T47D (cell line): ENCODE data around the gene MRPL36.

ENCODE experiments used
- DNase-seq, 2 experiments: peaks; one replicate each; pipeline versions ENCODE4 v3.0.0 to v3.0.0-alpha.2; 2011 to 2012; ENCODE audit warnings: low read depth in 1 of 2, low spot score in 1 of 2
- JUND ChIP-seq: IDR thresholded peaks from 2 replicates; pipeline ENCODE4 v1.6.1; 2012; ENCODE audit warnings: low read depth
- in situ Hi-C: cut with HindIII; loops from 2 replicates; pipeline ENCODE4 v1.10.0; 2016; ENCODE audit warnings: low sequenced_read_pairs, low pct_unique_long_range_greater_than_20kb

MRPL36 gene

DNA sequence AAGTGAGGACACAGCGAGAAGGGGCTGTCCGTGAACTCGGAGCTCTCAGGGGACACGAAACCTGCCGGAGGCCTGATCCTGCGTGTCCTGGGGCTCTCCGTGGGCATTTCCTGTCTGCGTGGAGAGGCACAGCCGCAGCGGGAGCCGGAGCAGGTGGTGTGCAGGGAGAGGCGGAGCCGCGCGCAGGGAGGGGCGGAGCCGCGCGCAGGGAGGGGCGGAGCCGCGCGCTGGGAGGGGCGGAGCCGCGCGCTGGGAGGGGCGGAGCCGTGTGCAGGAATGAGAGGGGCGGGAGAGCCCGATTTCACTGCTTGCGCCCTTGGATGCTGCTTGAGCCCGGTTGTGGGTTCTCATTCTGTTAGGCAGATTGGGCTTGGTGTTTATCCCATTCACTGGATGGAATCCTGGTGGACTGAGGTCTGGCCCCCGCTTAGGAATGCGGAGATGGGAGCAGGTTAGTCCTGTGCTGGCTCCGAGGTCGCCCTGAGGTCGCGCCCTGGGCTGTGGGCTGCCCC is 28.3 kb upstream of the MRPL36 start:
- DNase-seq, result no peak
- in situ Hi-C loops, result no loop called here
- TF ChIP-seq JUND, result no peak

DNA sequence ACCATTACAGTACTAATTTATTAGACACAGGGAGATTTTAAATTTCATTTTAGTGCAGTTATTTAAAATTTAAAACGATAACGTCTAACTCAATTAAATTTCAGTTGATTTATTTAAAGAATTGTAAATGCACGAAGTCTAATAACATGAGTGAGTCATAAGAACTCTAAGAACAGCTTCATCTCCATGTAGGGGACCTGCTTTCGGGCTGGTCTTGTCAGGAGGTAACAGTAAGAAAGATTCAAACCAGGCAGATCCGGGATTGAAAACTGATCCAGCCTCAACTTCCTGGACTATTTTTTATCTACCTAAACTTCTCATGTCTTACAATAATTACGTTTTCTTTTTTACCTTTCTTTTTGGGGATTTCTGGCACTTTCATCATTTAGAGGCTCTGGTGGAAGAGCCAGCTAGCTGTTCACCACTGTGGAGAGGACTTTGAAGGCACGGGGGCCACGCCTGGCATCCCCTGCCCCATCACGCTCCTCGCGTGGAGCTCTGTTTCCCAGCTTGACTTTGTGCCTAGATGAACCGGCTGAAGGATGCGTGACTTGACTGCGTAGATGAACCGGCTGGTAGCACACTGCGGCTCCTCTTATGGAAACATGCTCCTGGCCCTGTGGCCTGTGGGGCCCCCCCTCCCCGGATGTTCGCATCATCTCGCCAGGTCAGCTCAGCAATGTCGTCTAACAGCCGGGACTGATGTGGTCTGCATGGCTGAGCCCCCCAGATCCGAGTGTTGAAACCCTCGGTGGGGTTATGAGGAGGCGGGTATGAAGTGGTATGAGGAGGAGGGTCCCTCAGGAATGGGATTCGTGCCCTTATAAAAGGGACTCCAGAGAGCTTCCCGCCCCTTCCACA is 27.6 kb upstream of the MRPL36 start:
- DNase-seq, result no peak
- in situ Hi-C loops, result no loop called here
- TF ChIP-seq JUND, result no peak

DNA sequence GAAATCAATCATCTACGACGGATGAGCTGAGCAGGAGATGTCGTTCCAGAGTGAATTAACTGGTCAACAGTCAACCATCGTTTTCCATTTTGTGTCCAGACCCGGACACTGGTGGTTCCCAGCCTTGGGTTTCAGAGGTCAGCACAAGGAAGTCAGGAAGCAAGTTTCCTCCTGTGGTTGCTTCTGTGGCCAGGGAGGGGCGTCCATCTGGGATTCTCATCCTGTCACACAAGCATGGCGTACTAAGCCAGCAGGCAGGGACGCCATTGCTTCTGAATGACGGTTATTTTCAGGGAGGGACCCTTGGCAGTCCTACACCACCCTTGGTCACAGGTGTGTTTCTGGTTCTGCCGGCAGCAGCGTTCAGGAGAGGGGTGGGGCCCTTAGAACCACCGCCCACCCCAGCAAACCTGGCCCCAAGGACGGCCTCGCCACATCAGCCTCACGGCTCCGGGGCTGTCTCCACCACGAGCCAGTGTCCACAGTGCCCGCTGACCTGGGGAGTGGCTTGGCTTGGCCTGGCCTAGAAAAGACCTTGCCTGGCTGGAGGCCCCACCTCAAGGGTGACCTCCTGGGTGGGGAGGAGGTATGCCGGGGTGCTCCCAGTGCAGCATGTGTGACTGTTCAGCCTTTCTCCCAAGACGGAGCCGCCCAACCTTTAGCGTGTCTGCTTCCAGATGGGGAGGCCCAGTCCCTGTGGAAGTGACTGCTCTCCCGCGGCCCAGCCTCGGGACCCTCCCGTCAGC is 26.8 kb upstream of the MRPL36 start:
- in situ Hi-C loops, result no loop called here
- no peak for TF ChIP-seq JUND
- DNase-seq, result no peak

DNA sequence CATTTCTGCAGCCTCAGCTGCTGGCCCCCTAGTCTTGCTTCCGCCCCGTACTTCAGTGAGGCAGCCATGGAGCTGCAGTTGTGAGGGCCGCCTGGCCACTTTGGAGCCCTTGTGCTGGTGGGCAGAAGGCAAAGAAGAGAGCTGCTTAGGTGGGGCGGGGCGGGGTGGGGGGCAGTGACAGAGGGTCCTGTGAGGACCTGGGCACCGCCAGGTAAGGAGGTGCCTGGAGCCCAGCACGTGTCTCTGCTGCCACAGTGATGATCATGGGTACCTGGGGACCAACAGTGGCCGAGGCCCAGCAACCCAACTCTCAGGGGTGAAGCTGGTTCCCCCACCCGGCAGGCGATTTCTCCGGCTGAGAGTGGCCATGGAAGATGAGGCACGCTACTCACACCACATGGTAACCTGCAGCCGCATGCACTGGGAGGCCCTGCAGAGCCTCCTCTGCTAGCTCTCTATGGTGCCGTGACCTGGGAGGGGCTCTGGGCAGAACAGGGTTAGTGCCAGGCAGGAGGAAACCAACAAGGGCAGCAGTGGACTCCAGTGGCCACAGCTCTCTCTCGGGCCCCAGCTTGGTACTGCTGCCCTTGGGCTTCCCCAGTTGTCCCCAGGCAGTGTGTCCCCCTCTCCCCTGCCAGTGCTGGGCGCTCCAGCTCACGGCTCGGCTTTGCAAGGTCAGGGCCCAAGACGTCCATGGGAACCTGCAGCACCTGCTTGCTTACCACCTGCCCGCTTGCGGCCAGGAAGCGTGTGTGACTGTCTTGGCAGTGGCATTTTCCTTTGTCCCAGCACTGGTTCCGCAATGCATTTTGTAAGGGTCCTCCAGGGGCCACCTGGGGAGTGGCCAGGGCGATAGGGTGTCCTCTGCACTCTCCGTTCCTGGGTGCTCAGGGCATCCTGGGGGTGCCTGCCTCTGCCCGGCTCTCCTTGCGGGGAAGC is 25.5 kb upstream of the MRPL36 start:
- DNase-seq, result no peak
- TF ChIP-seq JUND, result no peak
- in situ Hi-C loops, result no loop called here

DNA sequence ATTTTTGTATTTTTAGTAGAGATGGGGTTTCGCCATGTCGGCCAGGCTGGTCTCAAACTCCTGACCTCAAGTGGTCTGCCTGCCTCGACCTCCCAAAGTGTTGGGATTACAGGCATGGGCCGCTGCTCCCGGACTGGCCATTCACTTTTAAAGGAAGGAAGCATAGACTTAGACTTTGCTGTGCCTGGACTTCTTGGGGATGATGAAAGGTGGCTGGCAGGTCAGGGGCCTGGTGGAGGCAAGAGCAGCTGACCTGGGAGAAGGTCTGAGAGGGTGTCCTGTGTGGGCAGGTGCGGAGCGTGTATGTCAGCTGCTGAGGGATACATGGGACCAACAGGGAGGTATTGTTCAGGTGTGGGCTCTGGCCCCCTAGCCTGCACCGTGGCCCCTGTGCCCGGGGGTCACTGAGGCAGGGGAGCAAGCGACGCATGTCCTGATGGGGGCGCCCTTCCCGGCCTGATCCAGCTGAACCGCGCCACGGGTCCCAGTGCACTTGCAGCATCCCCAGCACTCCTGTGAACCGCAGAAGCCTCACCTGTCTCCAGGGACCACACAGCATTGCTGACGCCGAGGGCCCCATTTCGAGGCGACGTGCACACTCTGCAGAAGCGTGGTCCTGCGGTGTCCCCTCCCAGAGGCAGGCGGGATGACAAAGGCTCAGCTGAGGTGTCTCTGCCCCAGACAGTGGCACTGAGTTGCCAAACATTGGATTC is 24.6 kb upstream of the MRPL36 start:
- no peak for TF ChIP-seq JUND
- in situ Hi-C loops, result no loop called here
- DNase-seq, result no peak

DNA sequence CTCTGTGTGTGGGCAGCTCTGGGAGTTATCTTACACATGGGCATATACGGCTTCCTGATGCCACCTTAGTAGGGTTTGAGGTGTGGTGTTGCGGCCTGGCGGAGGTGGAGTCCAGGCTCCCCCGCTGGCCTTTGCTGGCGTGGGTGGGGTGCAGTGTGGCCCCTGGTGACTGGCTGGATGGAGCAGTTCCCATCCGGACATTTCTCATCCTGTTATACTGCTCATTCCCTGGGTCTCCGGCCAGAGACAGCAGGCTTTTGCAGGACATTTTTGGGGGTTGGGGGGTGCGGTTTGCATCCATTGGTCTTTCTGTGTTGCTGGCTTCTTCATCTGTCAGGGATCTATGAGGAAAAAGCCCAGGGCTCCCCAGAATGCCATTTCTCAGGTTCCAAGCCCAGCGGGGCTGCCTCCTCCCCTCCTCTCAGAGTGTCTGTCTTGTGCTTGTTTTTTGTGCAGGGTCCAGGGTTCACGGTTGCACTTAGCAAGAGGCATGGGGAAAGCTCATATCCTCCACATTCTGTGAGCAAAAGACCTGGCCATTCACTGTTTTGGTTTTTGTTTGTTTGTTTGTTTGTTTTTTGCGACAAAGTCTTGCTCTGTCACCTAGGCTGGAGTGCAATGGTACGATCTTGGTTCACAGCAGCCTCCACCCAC is 23.9 kb upstream of the MRPL36 start:
- in situ Hi-C loops, result no loop called here
- no peak for TF ChIP-seq JUND
- no peak for DNase-seq

DNA sequence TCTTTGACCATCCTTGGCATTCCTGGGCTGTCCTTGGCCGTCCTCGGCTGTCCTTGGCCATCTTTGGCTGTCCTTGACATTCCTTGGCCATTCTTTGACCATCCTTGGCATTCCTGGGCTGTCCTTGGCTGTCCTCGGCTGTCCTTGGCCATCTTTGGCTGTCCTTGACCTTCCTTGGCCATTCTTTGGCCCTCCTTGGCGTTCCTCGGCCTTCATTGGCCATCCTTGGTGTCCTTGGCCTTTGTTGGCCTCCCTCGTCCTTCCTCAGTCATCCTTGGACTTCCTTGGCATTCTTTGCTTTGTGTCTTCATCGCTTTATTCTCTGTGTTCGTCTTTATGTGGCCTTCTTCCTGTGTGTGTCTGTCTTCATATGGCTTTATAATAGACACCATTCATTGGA is 22.2 kb upstream of the MRPL36 start:
- DNase-seq, result no peak
- no peak for TF ChIP-seq JUND
- in situ Hi-C loops, result no loop called here

DNA sequence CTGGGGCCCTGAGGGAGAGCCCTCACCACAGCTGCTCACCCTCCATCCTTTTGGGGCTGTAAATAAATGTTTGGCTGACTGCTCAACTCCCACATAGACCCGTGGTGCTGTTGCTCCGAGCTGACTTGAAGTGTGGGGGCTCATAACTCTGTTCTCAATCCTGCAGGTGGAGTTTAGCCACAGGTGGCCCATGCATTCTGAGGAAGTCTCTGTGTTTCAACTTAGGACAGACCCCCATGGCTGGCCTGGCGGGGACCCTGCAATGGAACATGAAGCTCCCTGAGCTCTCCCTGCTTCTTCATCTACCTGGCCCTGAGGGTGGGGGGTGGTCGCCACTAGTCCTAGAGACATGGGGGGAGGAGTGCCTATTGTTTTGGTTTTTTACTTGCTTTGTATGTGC is 21.3 kb upstream of the MRPL36 start:
- no peak for DNase-seq
- no peak for TF ChIP-seq JUND
- in situ Hi-C loops, result no loop called here

DNA sequence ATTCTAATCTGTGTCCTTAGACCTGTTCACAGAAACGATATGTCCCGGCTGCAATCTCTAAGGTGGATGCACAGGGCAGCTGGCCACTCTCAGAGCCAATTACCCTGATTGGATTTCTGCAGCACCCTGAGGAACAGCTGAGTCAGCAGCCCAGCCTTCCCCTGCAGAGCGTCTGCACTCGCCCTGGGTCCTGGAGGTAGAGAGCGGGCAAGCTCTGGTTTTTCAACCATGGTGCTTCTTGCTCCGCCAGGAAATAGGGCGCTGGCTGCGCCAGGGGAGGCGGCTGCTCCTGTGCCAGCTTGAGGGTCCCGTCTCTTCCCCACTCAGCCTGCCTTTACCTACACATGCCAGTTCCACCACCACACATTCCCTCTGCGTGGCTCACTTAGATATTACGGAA is 20.7 kb upstream of the MRPL36 start:
- in situ Hi-C loops, result no loop called here
- no peak for TF ChIP-seq JUND

DNA sequence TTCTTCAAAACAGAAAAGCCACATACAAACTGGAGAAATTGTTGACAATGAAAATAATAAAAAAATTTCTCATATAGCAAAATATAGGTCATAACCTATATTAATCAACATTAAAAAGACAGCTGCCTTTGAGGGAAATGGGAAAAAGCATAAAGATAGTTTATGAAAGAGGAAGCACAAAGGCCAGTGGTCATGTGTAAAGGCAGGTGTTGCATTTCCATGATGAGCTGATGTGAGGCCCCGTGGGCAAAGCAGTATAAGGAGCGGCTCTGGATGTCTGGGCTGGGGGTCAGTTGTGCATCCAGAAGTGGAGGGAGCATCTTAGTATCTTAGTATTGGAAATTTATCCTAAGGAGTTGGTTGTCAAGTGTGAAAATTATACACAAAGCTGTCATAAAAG is 19.8 kb upstream of the MRPL36 start:
- DNase-seq, result no peak
- no peak for TF ChIP-seq JUND
- in situ Hi-C loops, result no loop called here

More for the DNA sequence above, 20.7 kb upstream of the MRPL36 start:
- DNase-seq, result no peak

DNA sequence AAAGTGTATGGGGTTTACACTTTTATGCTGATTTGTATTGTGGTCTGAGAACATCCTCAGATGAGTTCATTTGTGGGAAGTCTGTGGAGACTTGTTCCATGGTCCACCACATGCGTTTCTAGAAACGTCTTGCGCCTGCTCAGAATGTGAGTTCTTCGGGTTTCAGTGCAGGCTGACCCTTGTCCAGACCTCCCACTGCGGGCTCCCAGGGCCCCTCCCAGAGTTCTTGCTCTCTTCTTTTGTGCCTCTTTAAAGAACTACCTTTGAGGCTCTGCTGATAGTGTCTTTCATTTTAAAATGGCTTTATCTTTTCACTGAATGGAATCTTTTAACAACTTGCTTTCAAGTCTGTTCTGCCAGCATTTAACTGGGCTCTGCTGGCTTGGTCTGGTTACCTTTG is 19.1 kb upstream of the MRPL36 start:
- in situ Hi-C loops, result no loop called here
- TF ChIP-seq JUND, result no peak
- no peak for DNase-seq
